ENCODE data around the gene PCCA.
"Not testable (repeated sequence)": the region's sequence is repeated elsewhere in the genome, so short reads cannot be mapped to it uniquely, and the experiment has no call there.

PCCA gene

GRCh38 chr13:100314132-100314910, 225.4 kb downstream of the PCCA start:
- H3K4me3 ChIP-seq (ENCODE audit: low read length): no peak overlapping the region
- H3K4me1 ChIP-seq (ENCODE audit: control insufficient read depth, insufficient read depth, low read length): no peaks in the 10 kb centered on the region
- DNase-seq (ENCODE audit: low read depth): no peak
- H3K27me3 ChIP-seq (replicated peaks; ENCODE audit: control insufficient read depth, insufficient read depth, low read length): no peaks in the 10 kb centered on the region
- H3K36me3 ChIP-seq (ENCODE audit: control insufficient read depth, insufficient read depth, low read length, severe bottlenecking): peaks cover 20% of the 10 kb centered on the region
- no peak overlapping the region for H3K9ac ChIP-seq (ENCODE audit: low read length)
- H3K9me3 ChIP-seq (ENCODE audit: control insufficient read depth, low read length): no peaks in the 10 kb centered on the region

GRCh38 chr13:100315522-100315921, 226.6 kb downstream of the PCCA start:
- Histone ChIP-seq H3K9ac (ENCODE audit: low read length) (no peak overlapping the region), H3K4me3 (ENCODE audit: low read length) (no peak overlapping the region), H3K4me1 (ENCODE audit: control insufficient read depth, insufficient read depth, low read length) (no peaks in the 10 kb centered on the region), H3K36me3 (ENCODE audit: control insufficient read depth, insufficient read depth, low read length, severe bottlenecking) (peaks cover 12% of the 10 kb centered on the region), H3K9me3 (ENCODE audit: control insufficient read depth, low read length) (no peaks in the 10 kb centered on the region), H3K27me3 (replicated peaks; ENCODE audit: control insufficient read depth, insufficient read depth, low read length) (no peaks in the 10 kb centered on the region)
- no peak for DNase-seq (ENCODE audit: low read depth)

DNA sequence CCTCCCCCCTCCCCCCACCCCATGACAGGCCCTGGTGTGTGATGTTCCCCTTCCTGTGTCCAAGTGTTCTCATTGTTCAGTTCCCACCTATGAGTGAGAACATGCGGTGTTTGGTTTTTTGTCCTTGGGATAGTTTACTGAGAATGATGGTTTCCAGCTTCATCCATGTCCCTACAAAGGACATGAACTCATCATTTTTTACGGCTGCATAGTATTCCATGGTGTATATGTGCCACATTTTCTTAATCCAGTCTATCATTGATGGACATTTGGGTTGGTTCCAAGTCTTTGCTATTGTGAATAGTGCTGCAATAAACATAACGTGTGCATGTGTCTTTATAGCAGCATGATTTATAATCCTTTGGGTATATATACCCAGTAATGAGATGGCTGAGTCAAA, 229.6 kb downstream of the PCCA start:
- H3K9me3 ChIP-seq (ENCODE audit: control insufficient read depth, low read length); DNase-seq (ENCODE audit: low read depth); H3K4me3 ChIP-seq (ENCODE audit: low read length); H3K4me1 ChIP-seq (ENCODE audit: control insufficient read depth, insufficient read depth, low read length); H3K9ac ChIP-seq (ENCODE audit: low read length); H3K27me3 ChIP-seq (replicated peaks; ENCODE audit: control insufficient read depth, insufficient read depth, low read length): not testable (repeated sequence)
- H3K36me3 ChIP-seq (ENCODE audit: control insufficient read depth, insufficient read depth, low read length, severe bottlenecking): peaks cover 11% of the 10 kb centered on the region

DNA sequence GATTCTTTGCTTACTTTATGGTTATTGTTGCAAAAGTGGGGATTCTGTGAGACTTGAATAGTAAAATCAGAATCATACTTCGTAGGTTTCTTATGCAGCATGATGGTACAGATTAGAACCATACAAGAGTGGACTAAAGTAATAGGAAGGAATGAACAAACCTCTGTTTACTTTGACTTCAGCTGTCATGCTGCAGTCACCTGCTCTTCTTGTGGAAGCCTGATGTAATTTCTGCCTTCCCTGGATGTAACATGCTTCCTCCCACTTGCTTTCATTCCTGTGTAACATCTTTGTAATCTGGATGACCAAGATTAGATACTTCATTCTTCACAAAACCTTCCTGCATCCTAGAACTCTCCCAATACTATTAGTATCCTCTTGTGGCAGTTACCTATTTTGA, 235.0 kb downstream of the PCCA start:
- Histone ChIP-seq H3K36me3 (ENCODE audit: control insufficient read depth, insufficient read depth, low read length, severe bottlenecking) (peaks cover 41% of the 10 kb centered on the region), H3K9me3 (ENCODE audit: control insufficient read depth, low read length) (no peaks in the 10 kb centered on the region), H3K4me3 (ENCODE audit: low read length) (no peak overlapping the region), H3K27me3 (replicated peaks; ENCODE audit: control insufficient read depth, insufficient read depth, low read length) (no peaks in the 10 kb centered on the region), H3K4me1 (ENCODE audit: control insufficient read depth, insufficient read depth, low read length) (no peaks in the 10 kb centered on the region), H3K9ac (ENCODE audit: low read length) (no peak overlapping the region)
- no peak for DNase-seq (ENCODE audit: low read depth)

DNA sequence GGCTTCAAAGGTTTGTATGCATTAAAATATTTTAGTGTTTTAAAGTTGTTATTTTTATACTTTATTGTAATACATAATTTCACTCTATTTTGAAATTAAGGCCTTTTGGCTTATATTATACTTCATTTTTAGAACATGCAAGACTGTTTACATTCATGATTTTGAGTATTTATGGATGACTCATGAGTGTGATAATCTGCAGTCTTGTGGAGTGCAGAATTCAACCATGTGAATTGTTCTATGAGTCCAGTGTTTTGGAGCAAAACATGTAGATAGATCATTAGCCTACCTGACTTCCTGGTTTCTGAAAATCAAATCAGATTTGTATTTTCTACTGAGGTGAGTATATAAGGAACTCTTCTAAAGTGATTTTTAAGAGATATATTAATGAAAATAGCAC, 241.8 kb downstream of the PCCA start:
- Histone ChIP-seq H3K4me1 (ENCODE audit: control insufficient read depth, insufficient read depth, low read length) (no peaks in the 10 kb centered on the region), H3K36me3 (ENCODE audit: control insufficient read depth, insufficient read depth, low read length, severe bottlenecking) (peaks cover 36% of the 10 kb centered on the region), H3K9ac (ENCODE audit: low read length) (no peak overlapping the region), H3K4me3 (ENCODE audit: low read length) (no peak overlapping the region), H3K9me3 (ENCODE audit: control insufficient read depth, low read length) (peaks cover 7% of the 10 kb centered on the region), H3K27me3 (replicated peaks; ENCODE audit: control insufficient read depth, insufficient read depth, low read length) (no peaks in the 10 kb centered on the region)
- peak; percentile 38 for DNase-seq (ENCODE audit: low read depth)

DNA sequence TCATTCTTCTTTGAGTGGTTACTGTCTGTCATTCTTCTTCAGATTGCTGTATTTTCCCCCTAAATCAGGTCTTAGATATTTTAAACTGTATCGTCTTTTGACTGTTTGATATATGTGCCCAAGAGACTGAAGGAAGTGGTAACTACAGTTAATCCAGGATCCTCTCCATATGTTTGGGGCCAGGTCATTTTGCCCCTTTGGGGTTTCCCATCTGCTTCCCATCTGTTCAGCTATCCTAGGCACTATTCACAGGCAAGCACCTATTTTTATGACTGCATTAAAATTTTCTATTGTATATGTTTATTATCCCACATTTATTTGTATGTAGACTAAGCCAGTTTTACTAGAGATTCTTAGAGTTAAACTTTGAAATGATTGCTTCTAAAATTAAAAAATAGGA, 244.2 kb downstream of the PCCA start:
- Histone ChIP-seq H3K27me3 (replicated peaks; ENCODE audit: control insufficient read depth, insufficient read depth, low read length) (no peaks in the 10 kb centered on the region), H3K9me3 (ENCODE audit: control insufficient read depth, low read length) (peaks cover 7% of the 10 kb centered on the region), H3K36me3 (ENCODE audit: control insufficient read depth, insufficient read depth, low read length, severe bottlenecking) (peaks cover 24% of the 10 kb centered on the region), H3K4me1 (ENCODE audit: control insufficient read depth, insufficient read depth, low read length) (no peaks in the 10 kb centered on the region), H3K9ac (ENCODE audit: low read length) (no peak overlapping the region), H3K4me3 (ENCODE audit: low read length) (no peak overlapping the region)
- no peak for DNase-seq (ENCODE audit: low read depth)

- Histone ChIP-seq H3K9ac (ENCODE audit: low read length) (no peak overlapping the region), H3K9me3 (ENCODE audit: control insufficient read depth, low read length) (peaks cover 7% of the 10 kb centered on the region), H3K4me1 (ENCODE audit: control insufficient read depth, insufficient read depth, low read length) (no peaks in the 10 kb centered on the region), H3K4me3 (ENCODE audit: low read length) (no peak overlapping the region), H3K36me3 (ENCODE audit: control insufficient read depth, insufficient read depth, low read length, severe bottlenecking) (peaks cover 22% of the 10 kb centered on the region), H3K27me3 (replicated peaks; ENCODE audit: control insufficient read depth, insufficient read depth, low read length) (no peaks in the 10 kb centered on the region)
- no peak for DNase-seq (ENCODE audit: low read depth)
Observed at GRCh38 chr13:100334214-100334613, 245.3 kb downstream of the PCCA start.

DNA sequence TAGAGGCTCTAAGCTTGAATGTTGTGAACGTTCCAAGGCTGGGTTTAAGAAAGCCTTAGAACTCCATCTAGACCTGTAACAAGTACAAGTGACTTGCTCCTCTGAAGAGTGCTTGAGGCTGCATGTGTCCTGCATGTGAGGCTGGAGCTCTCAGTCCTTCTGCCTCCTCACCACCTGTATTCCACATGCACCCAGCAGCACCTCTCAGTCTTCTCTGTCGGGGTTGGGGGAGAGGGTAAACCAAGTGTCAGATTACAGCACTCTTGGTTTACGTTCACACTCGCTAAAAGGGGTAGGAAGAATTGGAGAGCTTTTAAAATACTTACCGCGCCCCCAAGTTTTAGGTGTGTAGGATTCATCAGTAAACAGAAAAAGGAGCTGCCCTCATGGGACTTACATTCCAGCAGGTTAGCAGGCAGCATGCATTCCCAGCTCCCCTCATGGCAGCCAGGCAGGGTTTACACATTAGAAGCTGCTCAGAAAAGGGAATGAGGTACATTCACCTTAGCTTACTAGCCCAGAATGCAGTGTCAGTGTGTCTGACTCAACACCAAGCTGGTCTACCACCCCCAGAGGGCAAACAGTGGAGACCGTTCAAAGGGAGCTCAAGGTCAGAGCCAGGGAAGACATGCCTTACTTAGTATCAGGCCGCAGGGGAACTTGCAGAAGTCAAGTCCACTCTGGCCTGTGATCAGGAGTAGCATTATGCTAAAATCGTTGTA, 248.1 kb downstream of the PCCA start:
- no peak overlapping the region for H3K9ac ChIP-seq (ENCODE audit: low read length)
- H3K36me3 ChIP-seq (ENCODE audit: control insufficient read depth, insufficient read depth, low read length, severe bottlenecking): peaks cover 13% of the 10 kb centered on the region
- DNase-seq (ENCODE audit: low read depth): no peak
- H3K9me3 ChIP-seq (ENCODE audit: control insufficient read depth, low read length): peaks cover 7% of the 10 kb centered on the region
- H3K27me3 ChIP-seq (replicated peaks; ENCODE audit: control insufficient read depth, insufficient read depth, low read length): no peaks in the 10 kb centered on the region
- H3K4me1 ChIP-seq (ENCODE audit: control insufficient read depth, insufficient read depth, low read length): no peaks in the 10 kb centered on the region
- H3K4me3 ChIP-seq (ENCODE audit: low read length): no peak overlapping the region

GRCh38 chr13:100338275-100338674, 249.4 kb downstream of the PCCA start:
- Histone ChIP-seq H3K4me1 (ENCODE audit: control insufficient read depth, insufficient read depth, low read length) (no peaks in the 10 kb centered on the region), H3K9me3 (ENCODE audit: control insufficient read depth, low read length) (peaks cover 7% of the 10 kb centered on the region), H3K36me3 (ENCODE audit: control insufficient read depth, insufficient read depth, low read length, severe bottlenecking) (peaks cover 14% of the 10 kb centered on the region), H3K27me3 (replicated peaks; ENCODE audit: control insufficient read depth, insufficient read depth, low read length) (no peaks in the 10 kb centered on the region), H3K4me3 (ENCODE audit: low read length) (no peak overlapping the region), H3K9ac (ENCODE audit: low read length) (no peak overlapping the region)
- no peak for DNase-seq (ENCODE audit: low read depth)

- Histone ChIP-seq H3K4me3 (ENCODE audit: low read length) (no peak overlapping the region), H3K4me1 (ENCODE audit: control insufficient read depth, insufficient read depth, low read length) (no peaks in the 10 kb centered on the region), H3K36me3 (ENCODE audit: control insufficient read depth, insufficient read depth, low read length, severe bottlenecking) (peaks cover 11% of the 10 kb centered on the region), H3K9ac (ENCODE audit: low read length) (no peak overlapping the region), H3K27me3 (replicated peaks; ENCODE audit: control insufficient read depth, insufficient read depth, low read length) (no peaks in the 10 kb centered on the region), H3K9me3 (ENCODE audit: control insufficient read depth, low read length) (peaks cover 7% of the 10 kb centered on the region)
- no peak for DNase-seq (ENCODE audit: low read depth)
Observed at GRCh38 chr13:100339411-100339940, 250.6 kb downstream of the PCCA start.

GRCh38 chr13:100340865-100341264, 252.0 kb downstream of the PCCA start:
- Histone ChIP-seq H3K4me3 (ENCODE audit: low read length) (no peak overlapping the region), H3K36me3 (ENCODE audit: control insufficient read depth, insufficient read depth, low read length, severe bottlenecking) (peaks cover 12% of the 10 kb centered on the region), H3K4me1 (ENCODE audit: control insufficient read depth, insufficient read depth, low read length) (no peaks in the 10 kb centered on the region), H3K9ac (ENCODE audit: low read length) (no peak overlapping the region), H3K9me3 (ENCODE audit: control insufficient read depth, low read length) (peaks cover 7% of the 10 kb centered on the region), H3K27me3 (replicated peaks; ENCODE audit: control insufficient read depth, insufficient read depth, low read length) (no peaks in the 10 kb centered on the region)
- no peak for DNase-seq (ENCODE audit: low read depth)
